ENCODE data around the gene C3orf20.

The C3orf20 gene

DNA sequence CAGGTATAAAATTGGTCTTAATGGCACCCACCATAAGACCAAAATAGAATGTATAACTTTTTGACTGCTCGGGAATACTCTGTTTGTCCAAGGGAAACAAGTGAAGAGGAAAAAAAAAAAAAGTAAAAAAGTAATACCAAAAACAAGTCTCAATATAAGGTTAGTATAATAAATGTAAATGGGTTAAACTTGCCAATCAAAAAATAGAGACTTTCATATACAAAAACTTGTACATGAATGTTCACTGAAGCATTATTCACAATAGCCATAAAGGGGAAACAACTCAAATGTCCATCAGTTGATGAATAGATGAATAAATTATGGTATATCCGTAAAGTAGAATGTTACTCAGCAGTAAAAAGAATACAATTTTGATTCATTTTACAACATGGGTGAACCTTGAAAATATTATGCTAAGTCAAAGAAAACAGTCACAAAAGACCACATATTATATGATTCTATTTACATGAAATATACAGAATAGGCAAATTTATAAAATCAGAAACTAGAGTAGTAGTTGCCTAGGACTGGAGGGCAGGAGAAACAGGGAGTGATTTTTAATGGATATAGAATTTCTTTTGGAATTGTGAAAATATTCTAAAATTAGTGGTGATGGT, 104.2 kb downstream of the C3orf20 start:
- no peak for DNase-seq

DNA sequence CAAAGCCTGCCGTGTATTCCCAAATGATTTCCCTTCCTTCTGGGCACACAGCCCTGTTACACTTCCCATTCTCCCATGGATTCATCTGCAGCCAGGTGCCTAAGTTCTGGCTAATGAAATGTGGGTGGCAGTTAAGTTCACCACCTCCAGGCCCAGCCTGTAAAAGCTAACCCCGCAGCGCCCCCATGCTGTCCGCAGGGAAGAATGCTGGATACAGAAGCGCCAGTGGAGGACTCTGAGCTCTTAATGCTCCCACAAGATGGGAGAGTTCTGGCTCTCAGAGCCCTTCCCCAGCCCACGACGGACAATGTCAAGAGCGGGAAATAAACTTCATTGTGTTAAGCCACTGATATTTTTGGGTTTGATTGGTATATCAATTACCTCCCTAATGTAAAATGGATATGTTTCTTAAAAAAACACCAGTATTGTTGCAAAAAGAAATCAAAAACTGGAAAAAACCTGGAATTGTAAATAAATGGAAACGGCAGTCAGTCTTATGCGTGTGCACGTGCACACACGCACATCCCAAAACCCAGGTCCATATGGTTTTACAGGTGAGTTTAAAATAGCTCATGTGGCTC, 106.1 kb downstream of the C3orf20 start:
- no peak for DNase-seq

DNA sequence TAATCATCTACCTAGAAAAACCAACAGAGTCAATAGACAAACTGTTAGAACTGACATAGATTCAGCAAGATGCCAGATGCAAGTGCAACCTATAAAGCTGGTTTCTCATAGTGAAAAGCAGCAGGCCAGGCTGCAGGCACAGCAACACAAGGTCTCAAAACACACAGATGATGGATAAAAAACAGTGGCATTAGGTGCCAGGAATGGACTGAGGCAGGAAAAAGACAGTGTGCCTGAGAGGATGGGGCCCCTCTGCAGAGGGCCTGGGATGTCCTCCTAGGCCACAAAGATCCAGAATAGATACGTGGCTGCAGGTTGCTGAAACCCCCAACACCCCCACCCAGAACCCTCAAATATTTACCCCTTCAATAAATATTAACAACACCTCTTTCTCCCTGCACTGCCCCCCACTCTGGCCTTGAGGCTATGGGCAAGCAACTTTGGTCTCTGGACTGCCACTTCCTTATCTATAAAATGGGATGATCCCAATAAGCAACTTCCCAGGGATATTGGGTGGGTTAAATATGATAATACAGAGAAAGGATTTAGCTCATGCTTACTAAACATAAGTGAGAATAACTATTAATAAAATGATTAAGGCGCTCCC, 108.6 kb downstream of the C3orf20 start:
- DNase-seq: no peak

DNA sequence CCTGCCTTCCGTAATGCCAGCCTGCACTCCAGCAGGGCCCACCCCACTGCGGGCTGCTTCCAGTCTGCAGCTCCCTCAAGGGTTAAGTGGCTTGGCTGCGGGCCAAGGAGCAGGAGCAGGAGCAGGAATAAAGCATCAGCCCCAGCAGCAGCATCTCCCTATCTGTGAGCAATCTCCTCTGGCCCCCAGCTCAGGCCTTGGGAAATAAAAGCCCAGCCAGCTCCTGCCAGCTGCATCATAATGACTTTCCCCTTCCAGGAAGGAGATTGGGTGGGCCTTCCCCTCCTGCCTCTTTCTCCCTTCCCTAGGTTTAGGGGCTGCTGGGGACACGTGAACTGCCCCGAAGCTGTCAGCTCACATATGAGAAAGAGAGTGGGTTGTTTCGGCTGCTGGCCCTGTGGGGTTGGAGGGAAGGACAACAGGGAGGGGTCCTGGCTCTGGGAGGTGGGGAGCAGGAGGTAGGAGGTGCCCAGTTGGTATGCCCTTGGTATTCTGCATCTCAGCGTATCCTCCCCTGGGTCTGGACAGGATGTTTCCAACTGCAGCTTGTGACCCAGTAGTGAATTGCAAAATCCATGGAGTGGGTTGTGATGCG, 109.2 kb downstream of the C3orf20 start:
- no peak for DNase-seq

DNA sequence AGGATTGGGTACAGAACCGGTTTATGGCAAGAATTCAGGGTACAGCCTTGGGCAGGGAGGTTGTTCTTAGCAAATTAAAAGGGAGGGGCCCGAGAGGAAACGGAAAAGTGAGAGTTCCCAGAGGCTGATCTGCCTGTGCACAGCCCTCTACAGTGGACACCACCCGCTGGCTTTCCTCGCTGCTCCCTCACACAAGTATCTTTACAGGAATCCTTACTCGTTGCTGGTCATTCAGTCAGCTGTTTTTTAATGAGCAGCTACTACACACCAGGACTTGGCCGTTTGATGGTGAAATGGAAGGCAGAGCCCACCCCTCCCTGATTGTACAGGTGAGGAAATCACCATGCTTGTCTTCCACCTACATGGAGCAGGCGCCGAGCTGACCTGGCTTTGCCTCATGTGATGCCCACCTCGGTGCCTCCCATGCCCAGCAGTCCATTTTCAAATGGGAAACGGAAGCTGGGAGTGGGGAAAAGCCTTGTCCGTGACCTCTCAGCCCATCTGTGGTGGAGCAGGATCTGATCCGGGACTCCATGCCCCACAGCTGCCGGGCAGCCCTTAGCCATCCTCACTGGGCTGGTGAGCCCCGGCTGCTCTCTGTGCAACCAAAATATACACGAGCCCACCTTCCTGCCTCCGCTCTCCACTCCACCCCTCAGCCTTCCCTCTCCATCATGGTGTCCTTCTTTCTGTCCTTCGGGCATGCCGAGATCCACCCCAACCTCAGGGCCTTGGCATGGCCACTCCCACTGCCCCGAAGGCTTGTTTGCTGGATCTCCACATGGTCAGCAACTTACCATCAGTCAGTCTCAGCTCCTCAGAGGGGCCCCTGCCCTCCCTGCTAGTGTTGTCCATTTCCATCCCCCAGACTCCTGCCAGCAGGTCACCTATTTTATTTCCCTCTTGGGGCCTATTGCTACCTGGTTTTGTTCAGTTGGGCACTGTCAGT, 110.5 kb downstream of the C3orf20 start:
- no peak for DNase-seq

DNA sequence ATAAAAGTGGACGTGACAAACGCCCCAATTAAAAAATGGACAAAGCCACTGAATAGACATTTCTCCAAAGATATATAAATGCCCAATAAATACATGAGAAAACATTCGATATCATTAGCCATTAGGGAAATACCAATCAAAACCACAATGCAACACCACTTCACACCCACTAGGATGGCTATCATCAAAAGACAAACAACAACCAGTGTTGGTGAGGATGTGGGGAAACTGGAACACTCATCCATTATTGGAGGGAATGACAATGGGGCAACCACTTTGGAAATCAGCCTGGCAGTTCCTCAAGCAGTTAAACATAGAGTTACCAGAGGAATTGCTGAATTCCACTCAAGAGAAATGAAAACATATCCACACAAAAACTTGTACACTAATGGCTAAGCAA, 111.4 kb downstream of the C3orf20 start:
- DNase-seq: no peak

DNA sequence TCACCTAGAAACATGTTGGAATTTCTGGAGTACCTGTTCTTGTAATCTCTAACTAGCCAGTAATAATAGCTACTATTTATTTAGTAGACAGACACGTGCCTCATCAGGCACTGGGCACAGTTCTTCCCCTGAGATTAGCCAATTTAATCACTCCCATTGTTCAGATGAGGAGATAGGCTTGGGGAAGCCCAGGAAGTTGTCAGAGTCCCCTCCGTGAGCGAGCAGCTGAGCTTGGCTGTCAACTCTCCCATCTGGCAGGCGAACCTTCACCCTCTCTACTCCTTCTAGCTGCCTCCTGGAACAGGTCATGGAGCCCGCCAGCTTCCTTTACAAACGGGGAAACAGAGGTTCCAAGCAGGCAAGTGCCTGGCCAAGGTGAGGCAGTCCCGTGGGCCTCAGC, 112.7 kb downstream of the C3orf20 start:
- no peak for DNase-seq

DNA sequence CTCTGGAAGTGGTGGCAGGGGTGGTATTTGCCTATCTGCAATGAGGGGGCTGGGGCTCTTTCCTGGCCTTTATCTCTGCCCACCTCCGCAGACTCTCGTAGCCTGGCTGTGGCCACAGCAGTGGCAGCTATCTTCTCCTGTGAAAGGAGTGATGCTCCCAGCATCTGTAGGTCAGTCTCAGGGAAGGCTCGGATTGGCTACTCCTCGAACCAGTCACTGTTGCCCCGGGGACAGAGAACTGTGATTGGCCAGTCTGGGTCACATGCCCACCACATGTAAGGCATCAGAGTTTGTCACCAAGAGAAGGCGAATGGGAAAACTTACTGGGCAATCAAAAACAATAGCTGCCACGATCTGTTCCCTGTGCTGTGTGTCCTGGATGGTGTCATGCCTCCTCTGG, 113.7 kb downstream of the C3orf20 start:
- DNase-seq: no peak

DNA sequence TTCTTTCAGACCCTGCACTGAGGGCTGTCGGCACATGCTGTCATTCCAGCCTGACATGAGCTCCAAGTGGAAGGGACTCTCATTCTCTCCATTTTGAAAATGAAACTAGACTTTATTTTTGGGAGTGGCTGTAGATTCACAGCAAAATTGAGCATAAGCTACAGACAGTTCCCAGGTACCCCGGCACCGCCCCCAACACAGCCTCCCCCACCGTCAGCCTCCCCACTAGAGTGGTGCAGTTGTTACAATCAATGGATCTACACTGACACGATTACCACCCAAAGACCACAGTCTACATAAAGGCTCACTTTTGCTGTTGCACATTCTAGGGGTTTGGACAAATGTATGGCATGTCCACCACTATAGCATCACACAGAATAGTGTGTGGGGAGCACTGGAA, 114.3 kb downstream of the C3orf20 start:
- DNase-seq: no peak

DNA sequence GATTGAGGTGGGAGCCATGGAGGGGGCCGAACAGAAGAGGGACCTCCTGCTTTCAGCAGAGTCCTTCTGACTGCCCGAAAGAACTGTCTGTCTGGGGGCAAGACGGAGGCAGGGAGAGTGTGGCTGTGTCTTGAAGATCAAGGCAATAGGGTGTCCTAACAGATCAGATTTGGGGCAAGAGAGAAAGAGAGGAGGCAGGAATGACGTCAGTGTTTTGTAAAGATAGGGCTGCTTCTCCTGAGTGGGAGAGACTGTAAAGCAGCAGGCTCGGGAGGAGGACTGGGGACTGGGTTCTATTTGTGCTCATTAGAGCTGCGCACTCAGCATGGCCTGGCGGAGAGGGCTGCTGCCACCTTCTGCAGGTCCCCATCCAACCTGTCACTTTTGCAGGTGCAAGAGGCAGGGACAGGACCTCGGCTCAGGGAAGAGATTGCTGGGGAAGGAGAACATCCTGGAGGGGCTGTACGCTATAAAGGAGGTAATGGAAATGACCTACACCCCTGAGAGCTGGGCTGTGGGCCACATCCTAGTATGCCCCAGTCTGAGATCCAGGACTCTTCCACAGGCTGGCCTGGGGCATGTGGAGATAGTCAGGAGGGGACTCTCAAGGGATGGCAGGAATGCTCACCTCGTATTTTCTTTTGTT, 114.8 kb downstream of the C3orf20 start:
- DNase-seq: no peak

DNA sequence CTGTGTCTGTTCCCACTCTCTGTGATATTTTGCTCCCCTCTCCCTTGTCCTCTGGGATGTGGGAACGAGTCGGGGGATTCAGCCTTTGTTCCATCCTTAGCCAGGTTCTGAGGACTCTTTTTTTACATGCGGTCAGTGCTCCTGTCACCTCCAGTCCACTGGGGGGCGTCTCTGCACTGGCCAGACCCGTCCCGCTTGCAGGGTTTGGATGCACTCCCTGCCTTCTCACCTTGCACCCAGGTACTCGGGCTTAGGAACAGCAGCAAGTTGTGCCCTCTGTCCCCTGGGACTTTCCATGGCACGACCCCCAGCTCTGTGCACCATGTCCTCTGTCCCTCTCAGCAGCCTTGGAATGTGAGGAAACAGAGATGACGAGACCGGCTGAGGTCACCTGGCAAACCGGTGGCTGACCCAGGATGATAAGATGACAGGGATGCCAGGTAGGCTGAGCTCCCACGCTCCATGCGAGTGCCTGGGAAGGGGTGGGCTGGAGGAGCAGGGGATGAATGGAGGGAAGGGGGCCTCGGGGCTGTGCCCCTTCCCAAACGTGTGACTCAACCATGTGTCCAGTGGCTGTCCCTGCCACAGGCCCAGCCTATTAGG, 116.5 kb downstream of the C3orf20 start:
- peak in 1 of 2 experiments; percentile 3 for DNase-seq

DNA sequence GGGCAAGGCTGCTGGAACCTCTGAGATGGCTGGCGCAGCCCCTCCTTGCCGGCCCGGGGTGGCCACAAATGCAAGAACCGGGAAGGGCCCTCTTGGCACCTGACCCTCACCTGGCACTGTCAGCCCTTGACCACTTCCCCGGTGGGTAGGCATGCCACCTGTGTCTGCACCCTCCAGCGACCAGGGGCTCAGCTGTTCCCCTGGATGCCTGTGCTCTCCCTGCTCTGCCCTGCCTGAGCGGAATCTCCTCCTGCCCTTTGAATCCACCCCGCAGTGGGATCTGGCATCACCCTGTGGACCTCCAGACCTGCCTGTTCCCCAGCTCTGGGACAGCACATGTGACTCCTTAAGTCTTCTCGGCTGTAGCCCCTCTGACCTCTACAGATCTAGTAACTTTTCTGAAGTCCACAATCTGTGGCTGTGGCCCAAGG, 117.8 kb downstream of the C3orf20 start:
- no peak for DNase-seq

DNA sequence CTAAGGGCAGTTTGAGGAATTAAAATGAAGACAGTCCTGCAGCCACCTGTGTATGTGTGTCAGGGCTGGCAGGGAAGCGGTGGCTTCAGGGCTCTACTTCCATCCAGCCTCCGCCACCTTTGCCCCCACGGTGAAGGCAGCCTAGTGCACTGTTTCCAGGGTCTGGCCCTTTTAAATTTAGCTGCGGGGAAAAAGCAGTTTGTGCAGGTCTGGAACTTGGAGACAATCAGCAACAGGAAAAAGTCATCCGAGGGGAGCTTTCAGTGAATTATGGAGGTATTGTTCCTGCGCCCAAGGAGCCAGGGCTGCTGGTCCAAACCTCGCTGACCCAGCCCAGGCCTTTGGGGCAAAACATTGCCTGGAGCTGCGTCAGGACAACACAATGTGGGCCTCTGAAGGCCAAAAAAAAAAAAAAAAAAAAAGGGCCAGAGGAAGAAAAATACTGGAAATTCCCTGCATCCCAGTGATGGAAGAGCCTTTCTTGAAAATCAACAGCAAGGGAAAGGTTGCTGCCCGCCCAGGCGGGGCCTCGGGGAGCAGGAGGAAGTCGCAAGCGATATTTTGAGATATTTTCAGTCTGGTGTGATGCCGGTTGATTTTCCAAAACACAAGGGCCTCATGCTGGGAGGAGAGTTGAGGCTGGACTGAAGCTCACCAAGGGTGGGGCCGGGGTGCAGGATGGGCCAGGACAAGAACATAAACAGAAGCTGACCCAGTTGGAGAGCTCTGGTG, 118.4 kb downstream of the C3orf20 start:
- DNase-seq: no peak

DNA sequence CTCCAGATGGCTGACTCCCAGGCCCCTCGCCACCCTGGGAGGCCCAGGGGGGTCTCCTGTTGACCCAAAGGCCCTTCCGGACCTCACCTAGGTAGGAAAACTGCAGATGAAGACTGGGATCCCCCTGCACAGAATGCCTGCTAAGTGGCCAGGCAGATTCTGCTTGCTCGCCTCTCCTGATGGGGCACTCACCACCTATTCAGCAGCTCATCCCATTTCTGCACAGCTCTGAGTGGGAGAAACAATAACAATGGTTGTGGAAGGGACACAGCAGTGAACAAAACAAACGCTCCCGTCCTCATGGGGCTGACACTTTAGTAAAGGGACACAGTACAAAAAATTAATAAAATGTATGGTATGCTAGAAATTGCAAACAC, 118.9 kb downstream of the C3orf20 start:
- no peak for DNase-seq

DNA sequence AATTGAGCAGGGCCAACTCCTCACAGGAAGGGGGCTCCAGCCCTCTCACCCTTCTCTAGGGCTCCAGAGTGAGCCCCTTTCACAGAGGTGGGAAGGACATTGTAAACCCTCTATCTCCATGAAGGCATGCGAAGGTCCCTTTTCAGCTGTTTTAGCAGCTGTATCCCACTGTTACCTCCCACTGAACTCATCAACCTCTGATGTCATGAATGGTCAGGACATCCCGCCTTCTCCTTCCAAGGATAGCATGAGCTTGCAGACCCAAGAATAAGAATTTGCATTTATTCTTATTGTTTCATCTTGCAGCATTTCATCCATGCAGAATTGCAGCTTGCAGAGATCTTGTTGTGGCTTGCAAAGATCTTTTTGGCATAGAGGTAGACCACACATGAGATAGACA, 119.5 kb downstream of the C3orf20 start:
- DNase-seq: no peak

DNA sequence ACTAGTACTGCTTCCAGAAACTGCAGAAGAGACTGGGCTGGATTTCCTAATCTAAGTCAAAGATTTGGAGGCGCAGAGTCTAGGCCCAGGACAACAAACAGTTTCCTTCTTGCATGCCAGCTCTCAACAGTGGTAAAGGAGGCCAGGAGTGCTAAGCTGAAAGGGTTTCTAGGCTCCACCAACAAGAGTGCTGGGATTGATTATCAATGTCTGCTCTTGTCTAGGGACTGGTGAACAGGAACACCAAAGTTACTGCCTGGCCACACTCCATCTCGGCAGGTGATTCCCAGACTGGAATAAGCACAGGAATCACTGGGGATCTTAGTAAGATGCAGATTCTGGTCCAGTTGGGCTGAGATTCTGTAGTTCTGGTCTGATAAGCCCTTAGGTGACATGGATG, 121.1 kb downstream of the C3orf20 start:
- DNase-seq: no peak

DNA sequence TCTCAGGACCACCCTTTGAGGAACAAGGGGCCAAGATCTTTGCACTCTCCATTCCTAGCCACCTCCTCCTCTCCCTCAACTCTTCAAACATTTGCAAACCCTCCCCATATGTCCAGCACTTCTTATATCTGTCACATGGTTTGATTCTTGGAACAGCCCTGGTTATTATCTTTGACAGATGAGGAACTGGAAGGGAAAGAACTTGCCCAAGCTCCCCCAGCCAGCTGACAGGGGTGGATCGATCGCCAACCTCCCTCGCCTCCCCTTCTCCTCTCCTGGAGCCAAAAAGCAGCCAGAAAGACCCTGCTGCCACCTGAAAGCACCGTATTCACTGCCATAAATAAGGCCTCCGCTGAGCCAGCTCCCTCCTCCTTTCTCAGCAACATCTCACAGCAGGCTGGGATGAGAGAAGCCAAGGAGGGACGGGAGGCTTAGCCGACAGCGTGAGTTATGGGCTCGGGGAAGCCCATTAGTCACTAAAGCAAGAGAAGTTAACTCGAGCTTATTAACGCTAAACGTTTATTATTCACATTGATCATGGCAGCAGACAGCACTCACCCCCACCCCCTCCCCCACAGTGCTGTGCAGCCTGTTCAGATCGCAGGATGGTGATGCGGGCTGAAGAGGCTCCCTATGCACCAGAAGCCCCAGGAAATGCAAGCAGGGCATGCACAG, 121.6 kb downstream of the C3orf20 start:
- no peak for DNase-seq

DNA sequence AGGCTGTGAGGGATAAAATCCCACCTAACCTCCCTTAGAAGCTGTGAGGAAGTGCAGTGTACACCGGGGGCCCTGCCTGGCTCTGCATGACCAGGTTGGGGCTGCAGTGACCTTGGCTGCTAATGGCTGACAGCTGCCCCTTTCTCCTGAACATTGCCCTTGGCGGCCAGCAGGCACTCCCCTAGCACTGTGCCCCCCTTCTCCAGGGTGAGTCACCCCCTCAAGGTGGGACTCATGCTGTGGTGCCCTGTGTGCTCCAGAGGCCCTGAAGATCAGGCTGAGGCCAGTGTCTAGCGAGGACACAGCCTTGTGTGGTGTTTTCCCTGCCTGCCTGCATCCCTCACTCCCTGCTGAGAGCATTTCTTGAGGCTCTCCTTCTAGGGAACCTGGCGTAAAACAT, 122.8 kb downstream of the C3orf20 start:
- no peak for DNase-seq

DNA sequence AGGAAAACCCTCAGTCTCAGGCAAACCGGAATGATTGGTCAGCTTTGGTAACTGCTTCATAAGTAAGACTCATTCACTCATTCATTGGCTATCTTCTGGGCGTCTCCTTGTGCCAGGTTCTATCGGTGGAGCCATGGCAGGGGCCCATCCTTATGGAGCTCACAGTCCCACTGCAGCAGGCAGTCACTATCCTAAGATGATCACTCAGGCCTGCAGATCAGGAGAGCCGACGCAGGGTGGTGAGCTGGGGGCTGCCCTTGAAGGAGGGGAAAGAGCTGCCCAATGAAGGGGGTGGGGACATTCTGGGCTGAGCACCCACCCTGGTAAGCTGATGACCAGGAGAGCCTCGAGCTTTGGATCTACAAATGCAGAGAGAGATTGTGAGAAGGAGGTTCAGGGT, 123.3 kb downstream of the C3orf20 start:
- DNase-seq: no peak

DNA sequence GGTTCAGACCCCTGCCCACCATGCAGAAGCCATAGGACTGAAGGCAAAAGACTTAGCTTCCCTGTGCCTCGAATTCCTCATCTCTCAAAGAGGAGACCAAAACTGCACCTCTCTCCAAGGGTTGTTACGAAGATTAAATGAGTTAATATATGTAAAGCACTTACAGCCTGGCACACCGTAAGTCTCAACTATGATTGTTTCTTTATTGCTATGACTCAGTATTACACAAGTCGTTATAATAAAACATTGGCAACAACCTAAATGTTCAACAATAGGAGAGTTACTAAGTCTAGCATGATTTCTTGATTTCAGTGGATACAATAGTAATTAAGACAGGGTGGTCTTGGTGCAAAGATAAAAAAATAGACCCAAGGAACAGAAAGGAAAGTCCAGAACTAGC, 124.2 kb downstream of the C3orf20 start:
- DNase-seq: no peak

DNA sequence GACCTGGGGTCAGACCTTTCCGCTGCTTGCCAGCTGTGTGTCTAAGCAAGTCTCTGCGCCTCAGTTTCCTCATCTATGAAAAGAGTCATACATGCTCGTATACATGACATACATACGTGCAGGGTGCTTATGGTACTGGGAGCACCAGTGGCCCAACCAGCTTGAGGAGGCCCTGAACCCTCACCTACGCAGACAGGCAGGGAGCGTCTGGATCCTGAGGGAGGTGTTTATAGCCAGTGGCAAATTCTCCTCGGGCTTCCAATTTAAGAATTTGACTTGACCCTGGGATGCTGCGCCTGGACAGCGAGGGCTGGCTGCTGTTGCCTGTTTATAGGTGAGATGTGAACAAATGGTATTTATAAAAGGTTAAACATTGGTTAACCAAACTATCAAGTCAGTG, 126.1 kb downstream of the C3orf20 start:
- no peak for DNase-seq

All from NCI-H446 (cell line).